ENCODE results near the gene CHTOP.

DNA sequence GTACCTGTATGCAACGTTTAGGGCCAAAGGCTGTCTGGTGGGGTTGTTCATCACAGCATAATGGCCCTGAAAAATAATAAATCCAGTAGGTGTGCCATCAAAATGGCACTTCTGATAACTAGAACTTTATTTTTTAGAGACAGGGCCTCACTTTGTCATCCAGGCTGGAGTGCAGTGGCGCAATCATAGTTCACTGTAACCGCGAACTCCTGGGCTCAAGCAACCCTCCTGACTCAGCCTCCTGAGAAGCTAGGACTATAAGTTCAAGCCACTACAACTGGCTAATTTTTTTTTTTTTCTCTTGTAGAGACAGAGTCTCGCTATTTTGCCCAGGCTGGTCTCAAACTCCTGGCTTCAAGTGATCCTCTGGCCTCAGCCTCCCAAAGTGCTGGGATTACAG, 29.3 kb downstream of the CHTOP start:
- TF ChIP-seq POLR2A (IDR thresholded peaks at IDR 0.05; ENCODE audit: low read depth, low read length) (no peak), TAF1 (IDR thresholded peaks at IDR 0.05; ENCODE audit: borderline replicate concordance, low read depth, low read length) (no peak)

All from GM12892 (cell line).